Measurements from ENCODE around the gene CASTOR1. TPM values are rescaled to one million over a fixed set of nuclear protein-coding genes. Genes with fewer than 3 reads are reported as not detected.

The CASTOR1 gene
- total RNA-seq, 1 experiment from 2014 or later = 2.0 TPM

DNA sequence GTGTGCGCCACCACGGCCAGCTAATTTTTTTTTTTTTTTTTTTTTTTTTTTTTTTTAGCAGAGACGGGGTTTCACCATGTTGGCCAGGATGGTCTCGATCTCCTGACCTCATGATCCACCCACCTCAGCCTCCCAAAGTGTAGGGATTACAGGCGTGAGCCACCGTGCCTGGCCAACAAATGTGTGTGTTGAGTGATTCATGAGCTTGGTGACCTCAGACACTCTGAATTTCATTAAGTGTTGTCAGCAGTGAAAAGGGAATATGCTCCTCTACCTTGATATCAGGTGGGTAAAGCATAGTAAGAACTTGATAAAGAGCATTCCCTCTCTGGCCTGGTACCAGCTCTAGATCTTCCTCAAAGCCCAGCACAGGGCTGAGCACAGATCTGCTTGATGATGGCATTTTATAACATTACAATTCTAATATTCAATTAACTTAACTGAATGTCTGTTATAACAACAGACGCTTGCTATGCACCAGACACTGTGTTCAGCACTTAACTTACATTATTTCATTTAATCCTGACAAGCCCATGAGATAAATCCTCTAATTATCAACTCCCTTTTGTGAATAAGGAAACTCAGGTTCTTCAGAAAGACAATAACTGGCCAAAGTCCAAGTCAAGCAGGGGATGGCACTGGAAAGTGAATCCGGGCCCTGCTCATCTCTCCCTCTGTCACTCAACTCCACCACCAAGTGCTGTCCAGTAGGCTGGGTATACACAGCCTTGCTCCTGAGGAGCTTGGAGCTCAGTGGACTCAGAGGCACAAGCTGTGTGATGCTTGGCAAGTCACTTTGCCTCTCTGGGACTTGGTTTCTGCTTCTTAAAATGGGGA, 24.4 kb upstream of the CASTOR1 start:
- intact Hi-C loops (cut with micrococcal nuclease; ENCODE audit: unreplicated experiment) = no loop called here
- ChIA-PET CTCF (no interaction called here), POLR2A (ENCODE audit: low non-redundant PET) (no interaction called here)
- DNase-seq (ENCODE audit: low spot score) = no peak
- Histone ChIP-seq H3K4me3 (ENCODE audit: low read depth, low read length, poor library complexity, severe bottlenecking) (no peak overlapping the region), H3K4me1 (ENCODE audit: insufficient read depth, low read length, poor library complexity, severe bottlenecking) (no peaks in the 10 kb centered on the region), H3K36me3 (ENCODE audit: insufficient read depth, low read length, poor library complexity, severe bottlenecking) (no peaks in the 10 kb centered on the region), H3K27me3 (replicated peaks; ENCODE audit: insufficient read depth, low read depth, low read length, poor library complexity) (no peaks in the 10 kb centered on the region), H3K27ac (ENCODE audit: low read depth, low read length, poor library complexity, severe bottlenecking) (no peak overlapping the region), H3K9me3 (ENCODE audit: low read depth, low read length, poor library complexity, severe bottlenecking) (no peaks in the 10 kb centered on the region)
- TF ChIP-seq, protein P1, sequence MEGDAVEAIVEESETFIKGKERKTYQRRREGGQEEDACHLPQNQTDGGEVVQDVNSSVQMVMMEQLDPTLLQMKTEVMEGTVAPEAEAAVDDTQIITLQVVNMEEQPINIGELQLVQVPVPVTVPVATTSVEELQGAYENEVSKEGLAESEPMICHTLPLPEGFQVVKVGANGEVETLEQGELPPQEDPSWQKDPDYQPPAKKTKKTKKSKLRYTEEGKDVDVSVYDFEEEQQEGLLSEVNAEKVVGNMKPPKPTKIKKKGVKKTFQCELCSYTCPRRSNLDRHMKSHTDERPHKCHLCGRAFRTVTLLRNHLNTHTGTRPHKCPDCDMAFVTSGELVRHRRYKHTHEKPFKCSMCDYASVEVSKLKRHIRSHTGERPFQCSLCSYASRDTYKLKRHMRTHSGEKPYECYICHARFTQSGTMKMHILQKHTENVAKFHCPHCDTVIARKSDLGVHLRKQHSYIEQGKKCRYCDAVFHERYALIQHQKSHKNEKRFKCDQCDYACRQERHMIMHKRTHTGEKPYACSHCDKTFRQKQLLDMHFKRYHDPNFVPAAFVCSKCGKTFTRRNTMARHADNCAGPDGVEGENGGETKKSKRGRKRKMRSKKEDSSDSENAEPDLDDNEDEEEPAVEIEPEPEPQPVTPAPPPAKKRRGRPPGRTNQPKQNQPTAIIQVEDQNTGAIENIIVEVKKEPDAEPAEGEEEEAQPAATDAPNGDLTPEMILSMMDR (conservative IDR thresholded peaks at IDR 0.05; ENCODE audit: low read depth, low read length) = no peak
- no peak for TF ChIP-seq EZH2 (IDR thresholded peaks at IDR 0.05; ENCODE audit: borderline replicate concordance, low read depth, low read length, poor library complexity, severe bottlenecking)
- no TSS peak for BruUV-seq (replicated peaks)

DNA sequence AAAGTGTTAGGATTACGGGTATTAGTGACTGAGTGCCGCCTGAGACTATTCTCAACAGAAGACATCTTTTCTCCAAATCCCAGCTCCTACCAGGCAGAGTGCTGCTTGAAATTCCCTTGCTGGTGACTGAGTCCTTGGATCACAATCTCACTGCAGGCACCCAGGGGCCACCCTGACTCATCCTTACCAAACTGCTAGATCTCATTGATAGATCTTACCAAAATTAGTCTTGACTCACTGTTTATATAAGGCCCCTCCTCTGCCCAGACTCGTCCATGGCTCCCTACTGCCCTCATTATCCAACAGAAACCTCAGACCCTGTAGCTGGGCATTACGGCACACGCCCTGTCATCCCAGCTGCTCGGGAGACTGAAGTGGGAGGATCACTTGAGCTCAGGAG, 22.7 kb upstream of the CASTOR1 start:
- Histone ChIP-seq H3K4me3 (ENCODE audit: low read depth, low read length, poor library complexity, severe bottlenecking) (no peak overlapping the region), H3K4me1 (ENCODE audit: insufficient read depth, low read length, poor library complexity, severe bottlenecking) (no peaks in the 10 kb centered on the region), H3K9me3 (ENCODE audit: low read depth, low read length, poor library complexity, severe bottlenecking) (no peaks in the 10 kb centered on the region), H3K27ac (ENCODE audit: low read depth, low read length, poor library complexity, severe bottlenecking) (no peak overlapping the region), H3K36me3 (ENCODE audit: insufficient read depth, low read length, poor library complexity, severe bottlenecking) (no peaks in the 10 kb centered on the region), H3K27me3 (replicated peaks; ENCODE audit: insufficient read depth, low read depth, low read length, poor library complexity) (no peaks in the 10 kb centered on the region)
- no TSS peak for BruUV-seq (replicated peaks)
- DNase-seq (ENCODE audit: low spot score) = no peak
- TF ChIP-seq, protein P1 (conservative IDR thresholded peaks at IDR 0.05; ENCODE audit: low read depth, low read length) = no peak
- TF ChIP-seq EZH2 (IDR thresholded peaks at IDR 0.05; ENCODE audit: borderline replicate concordance, low read depth, low read length, poor library complexity, severe bottlenecking) = no peak
- POLR2A ChIA-PET (ENCODE audit: low non-redundant PET) = no interaction called here
- intact Hi-C loops (cut with micrococcal nuclease; ENCODE audit: unreplicated experiment) = no loop called here
- CTCF ChIA-PET = no interaction called here

DNA sequence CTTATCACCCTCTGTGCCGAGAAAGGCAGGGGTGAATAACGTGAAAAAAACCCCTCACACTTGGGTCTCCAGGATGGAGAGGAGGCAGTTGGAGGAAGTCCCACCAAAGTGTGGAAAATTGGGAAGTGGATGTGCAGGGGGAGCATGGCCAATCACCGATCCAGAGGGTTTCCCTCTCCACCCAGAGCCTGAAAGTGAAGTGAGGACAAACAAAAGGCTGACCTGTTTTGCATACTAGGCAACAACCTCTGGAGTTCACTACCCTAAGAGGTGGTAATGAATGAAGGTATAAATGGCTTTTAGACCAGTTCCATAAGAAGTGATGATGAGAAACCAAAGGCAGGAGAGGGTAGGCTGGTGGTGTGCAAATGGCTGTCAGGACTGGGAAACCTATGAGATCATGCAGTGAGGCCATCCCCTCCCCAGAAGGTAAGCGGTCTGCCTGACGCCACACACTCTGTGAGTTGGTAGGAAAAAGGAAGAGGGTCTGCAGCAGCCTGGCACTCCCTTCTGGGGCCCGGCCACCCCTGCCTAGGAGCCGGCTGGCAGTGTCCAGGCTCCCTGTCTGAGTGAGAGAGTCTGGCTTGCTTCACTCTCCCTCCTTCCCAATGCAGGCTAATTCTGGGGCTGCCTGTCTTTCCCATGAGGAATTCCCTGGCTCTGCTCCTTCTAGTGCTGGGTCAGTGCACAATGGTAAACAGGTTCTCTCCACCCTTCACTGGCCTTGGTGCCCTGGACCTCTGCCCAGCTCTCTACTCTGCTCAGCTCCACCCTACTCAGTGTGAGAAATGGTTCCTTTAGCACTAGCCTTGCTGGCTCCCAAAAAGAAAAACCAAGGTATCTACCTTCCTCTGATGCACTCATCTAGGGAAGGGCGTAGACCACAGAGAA, 21.8 kb upstream of the CASTOR1 start:
- Histone ChIP-seq H3K27me3 (replicated peaks; ENCODE audit: insufficient read depth, low read depth, low read length, poor library complexity) (no peaks in the 10 kb centered on the region), H3K9me3 (ENCODE audit: low read depth, low read length, poor library complexity, severe bottlenecking) (no peaks in the 10 kb centered on the region), H3K4me1 (ENCODE audit: insufficient read depth, low read length, poor library complexity, severe bottlenecking) (peaks cover under 1% of the 10 kb centered on the region), H3K36me3 (ENCODE audit: insufficient read depth, low read length, poor library complexity, severe bottlenecking) (no peaks in the 10 kb centered on the region), H3K27ac (ENCODE audit: low read depth, low read length, poor library complexity, severe bottlenecking) (no peak overlapping the region), H3K4me3 (ENCODE audit: low read depth, low read length, poor library complexity, severe bottlenecking) (no peak overlapping the region)
- DNase-seq (ENCODE audit: low spot score) = no peak
- BruUV-seq (replicated peaks) = no TSS peak
- ChIA-PET POLR2A (ENCODE audit: low non-redundant PET) (no interaction called here), CTCF (no interaction called here)
- TF ChIP-seq, protein P1 (conservative IDR thresholded peaks at IDR 0.05; ENCODE audit: low read depth, low read length) = no peak
- no peak for TF ChIP-seq EZH2 (IDR thresholded peaks at IDR 0.05; ENCODE audit: borderline replicate concordance, low read depth, low read length, poor library complexity, severe bottlenecking)
- intact Hi-C loops (cut with micrococcal nuclease; ENCODE audit: unreplicated experiment) = no loop called here
